ENCODE results near the gene TTLL11.

Gene TTLL11

DNA sequence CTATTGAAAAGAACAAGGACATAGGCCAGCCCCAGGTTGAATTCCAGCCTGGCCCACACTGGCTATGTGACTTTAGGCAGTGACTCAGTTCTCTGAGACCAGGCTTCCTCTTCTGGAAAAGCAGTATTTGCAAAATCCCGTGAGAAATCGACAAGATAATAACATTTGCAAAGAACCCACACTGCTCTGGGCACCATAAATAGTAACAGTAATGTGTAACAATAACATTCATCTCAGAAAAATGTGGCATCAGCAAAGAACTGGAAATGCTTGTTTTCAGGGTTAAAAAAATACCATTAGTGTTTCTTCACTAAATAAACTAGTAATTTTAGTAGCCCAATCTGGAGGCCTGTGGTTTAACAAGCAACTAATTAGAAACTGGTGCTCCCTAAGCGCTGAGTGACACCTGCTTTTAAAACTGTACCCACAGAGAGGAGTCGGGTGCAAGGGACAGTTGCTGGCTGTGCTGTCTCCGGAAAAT lies 148.4 kb downstream of the TTLL11 start:
- DNase-seq: no peak

- DNase-seq: no peak
Observed at GRCh38 chr9:121943463-121943862, 149.6 kb downstream of the TTLL11 start.

DNA sequence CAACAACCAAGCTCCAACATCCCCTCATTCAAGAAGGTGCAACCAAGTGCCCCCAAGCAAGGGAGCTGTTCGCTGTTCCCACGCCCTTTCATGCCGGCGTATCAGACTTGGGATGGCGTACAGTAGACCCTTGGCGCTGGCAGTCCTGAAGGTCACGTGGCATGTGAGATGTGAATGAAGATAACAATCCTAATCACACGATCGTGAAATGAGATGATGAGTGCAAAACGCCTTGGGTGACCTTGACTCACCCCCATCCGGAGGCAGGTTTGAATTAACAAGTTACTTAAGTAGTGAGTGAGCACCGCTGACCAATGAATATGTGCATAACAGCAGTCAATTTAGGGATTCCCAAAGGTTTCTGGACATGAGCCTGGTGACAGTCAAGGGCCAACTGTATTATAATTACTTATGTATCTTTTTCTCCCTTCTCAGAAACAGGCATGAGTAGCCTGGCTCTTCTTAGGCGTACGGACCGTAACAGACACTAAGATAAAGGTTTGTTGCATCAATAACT lies 150.2 kb downstream of the TTLL11 start:
- DNase-seq: no peak

DNA sequence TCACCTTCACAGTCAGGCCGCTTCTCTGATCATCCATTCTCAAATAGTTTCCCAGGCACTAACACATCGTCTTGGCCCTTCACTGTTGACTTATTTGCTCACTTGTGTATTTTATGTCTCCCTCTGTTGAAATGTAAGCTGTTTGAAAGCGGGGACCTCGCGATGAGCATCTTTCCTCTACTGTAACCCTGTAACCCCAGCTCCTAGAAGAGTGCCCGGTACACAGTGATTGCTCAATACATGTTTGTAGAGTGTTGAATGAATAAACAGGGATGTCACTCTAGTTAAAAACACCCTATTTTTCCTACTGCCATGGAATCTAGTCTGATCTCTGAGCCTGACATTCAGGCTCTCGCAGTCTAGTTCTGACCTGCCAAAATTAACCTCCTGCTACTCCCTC lies 150.8 kb downstream of the TTLL11 start:
- no peak for DNase-seq

- DNase-seq: no peak
Observed at GRCh38 chr9:121939643-121940042, 153.5 kb downstream of the TTLL11 start.

GRCh38 chr9:121938621-121939020 lies 154.5 kb downstream of the TTLL11 start:
- no peak for DNase-seq

DNA sequence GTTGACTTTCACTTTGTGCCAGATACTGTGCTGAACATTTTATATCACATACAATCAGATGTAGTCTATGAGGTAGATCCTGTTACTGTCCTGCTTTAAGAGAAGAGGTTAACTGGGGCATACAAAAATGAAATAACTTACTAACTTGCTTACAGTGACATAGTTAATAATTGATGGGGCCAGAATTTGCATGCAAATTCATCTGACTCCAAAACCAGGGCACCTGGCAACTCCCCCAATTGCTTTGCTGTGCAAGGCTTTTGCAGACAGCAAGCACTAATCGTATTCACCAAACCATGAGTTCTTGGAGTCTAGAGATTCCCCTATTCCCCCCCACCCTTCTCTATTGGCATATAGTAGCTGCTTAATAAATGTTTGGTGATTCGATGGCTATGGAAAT lies 155.9 kb downstream of the TTLL11 start:
- no peak for DNase-seq

- no peak for DNase-seq
Observed at GRCh38 chr9:121935739-121936138, 157.4 kb downstream of the TTLL11 start.

DNA sequence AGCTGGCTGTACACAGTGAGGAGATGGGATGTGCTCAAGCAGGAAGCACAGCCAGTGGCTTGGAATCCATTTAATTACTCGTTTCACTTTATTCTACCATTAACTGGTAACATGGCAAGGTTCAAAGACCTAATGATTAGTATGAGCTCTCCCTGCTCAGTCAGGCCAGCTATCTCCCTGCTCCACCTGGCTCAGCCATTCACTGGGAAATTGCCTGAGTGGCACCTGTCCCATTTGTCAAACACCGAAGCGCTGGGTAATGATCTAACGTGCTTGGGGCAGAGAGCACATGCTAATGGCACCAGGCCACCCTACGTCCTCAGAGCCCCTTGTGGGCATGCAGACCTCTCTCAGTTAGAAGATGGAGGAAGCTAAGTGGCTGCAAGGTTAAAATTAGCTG lies 162.2 kb downstream of the TTLL11 start:
- DNase-seq: no peak

DNA sequence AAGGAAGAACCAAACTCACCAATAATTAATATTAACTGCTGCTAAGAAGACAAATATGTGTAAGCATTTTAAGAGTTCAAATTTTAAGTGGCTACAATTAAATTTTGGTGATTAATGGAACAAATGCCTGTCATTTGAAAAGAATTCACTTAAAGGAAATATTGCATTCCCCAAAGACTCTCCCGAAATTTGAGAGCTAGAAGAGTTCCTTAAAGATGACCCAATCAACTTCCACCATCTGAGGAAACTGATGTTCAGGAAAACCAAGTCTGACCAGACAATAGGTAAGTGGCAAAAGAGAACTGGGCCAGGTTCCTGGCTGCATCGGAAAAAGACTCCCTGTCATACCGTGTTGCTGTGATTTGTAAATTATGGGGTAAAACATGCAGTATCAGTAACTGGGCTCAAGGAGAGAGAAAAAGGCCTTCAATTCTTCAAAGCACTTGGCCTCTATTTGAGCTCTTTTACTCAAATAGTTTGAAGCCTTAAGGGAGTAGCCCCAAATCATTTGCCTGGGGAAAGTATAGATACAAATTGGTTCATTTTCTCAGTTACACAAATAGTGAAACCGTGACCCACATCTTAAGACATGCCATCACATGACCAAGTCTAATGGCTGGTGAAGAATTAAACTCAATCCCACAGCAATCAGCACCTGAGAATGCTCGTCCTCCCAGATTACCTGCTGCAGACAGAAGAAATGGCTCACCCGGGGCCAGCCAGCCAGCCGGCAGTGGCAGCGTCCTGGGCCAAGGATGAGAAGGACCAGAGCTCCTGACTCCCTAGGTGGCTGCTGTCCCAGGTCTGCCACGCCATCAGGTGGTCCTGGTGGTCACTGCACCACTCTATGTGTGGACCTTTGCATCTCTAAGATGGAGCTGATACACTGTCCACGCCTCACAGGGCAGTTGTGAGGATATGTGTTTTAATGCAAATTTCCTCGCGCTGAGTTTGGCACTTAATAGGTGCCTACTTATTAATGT lies 162.9 kb downstream of the TTLL11 start:
- no peak for DNase-seq

DNA sequence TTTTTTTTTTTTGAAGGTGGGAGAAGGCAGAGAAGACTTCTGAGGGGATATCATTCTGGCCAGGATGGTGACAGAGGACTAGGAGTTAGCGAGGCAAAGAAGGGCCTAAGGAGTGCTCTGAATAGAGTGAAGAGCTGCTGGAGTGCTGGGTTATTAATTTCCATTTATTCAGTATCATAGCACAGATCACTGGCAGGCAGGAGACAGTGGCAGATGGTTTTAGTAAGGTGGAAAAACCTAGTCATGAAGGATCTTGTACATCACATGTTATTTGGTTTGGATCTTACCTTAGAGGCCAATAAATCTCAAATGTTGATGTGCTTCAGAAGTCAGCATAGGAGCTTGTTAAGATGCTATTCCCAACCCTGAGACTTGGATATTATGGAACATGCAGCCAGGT lies 165.5 kb downstream of the TTLL11 start:
- no peak for DNase-seq

GRCh38 chr9:121927081-121927480 lies 166.0 kb downstream of the TTLL11 start:
- DNase-seq: no peak

- peak in 28 of 56 donors; percentile 4 to 84 (median 24) for DNase-seq
Observed at GRCh38 chr9:121926351-121926801, 166.7 kb downstream of the TTLL11 start.

GRCh38 chr9:121925935-121926334 lies 167.2 kb downstream of the TTLL11 start:
- no peak for DNase-seq

DNA sequence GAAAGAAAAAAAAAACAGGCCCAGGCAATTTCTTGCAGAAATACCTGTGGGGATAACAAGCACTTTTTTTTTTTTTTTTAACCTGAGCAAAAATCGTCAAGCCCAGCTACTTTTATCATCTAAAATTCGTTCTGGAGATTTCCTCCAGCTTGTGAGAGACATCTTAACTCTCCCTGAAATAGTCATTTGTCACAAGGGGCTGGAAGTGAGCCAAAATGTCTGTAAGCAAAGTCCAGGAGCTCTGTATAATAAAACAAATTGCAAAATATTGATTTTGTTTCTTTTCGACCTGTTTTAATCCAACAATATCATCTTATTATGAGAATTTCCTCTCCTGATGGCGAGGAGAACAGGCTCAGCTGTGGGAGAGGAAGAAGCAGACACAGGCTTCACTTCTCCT lies 168.4 kb downstream of the TTLL11 start:
- no peak for DNase-seq

DNA sequence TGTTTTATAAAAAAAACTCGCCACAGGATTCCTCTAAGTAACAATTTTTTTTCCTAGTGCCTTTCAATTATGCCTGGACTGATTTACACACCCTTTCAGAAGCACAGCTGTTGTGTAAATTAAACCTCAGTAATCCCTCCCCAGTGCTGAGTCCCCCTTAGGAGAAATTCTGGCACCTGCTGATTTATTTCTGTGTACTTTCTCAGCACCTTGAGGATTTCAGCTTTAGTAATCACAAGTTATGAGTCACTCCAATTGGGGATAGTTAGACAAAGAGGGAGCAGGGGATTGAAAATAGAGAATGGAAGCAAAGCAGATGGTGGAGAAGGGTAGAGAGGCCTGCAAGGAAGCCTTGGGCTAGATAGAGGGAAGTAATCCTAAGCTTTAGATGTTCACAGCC lies 171.7 kb downstream of the TTLL11 start:
- no peak for DNase-seq

- no peak for DNase-seq
Observed at GRCh38 chr9:121917375-121918335, 175.5 kb downstream of the TTLL11 start.

GRCh38 chr9:121915304-121915625 lies 177.8 kb downstream of the TTLL11 start:
- no peak for DNase-seq

DNA sequence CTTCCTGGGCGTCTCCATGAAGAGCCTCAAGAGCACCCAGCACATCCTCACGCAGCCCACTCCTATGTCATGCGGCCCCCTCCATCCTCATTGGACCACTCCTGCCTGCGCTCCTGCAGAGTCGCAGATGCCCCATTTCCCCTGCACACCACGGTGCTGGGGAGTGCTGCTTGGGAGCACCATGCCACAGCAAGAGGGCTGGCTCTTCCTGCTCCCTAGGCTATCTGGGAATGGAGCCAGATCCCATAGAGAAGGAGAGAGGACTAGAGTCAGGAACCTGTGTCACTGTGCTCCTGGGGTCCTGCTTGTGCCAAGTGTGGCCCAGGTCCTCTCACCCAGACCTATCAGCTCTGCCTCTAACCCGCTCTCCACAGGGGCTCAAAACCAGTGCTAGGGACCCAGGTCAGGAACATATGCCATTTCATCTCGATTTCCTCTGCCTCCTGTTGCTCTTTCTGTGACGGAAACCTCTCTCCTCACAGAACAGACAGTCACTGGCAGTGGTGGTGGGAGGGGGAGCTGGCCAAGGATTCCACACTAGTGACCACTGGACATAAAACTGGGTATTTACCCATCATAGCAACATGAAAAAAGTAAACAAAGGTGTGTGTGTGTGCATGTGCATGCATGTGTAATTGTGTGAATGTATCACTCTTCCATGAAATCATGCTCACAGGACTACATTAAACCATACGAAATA lies 178.4 kb downstream of the TTLL11 start:
- DNase-seq: no peak

DNA sequence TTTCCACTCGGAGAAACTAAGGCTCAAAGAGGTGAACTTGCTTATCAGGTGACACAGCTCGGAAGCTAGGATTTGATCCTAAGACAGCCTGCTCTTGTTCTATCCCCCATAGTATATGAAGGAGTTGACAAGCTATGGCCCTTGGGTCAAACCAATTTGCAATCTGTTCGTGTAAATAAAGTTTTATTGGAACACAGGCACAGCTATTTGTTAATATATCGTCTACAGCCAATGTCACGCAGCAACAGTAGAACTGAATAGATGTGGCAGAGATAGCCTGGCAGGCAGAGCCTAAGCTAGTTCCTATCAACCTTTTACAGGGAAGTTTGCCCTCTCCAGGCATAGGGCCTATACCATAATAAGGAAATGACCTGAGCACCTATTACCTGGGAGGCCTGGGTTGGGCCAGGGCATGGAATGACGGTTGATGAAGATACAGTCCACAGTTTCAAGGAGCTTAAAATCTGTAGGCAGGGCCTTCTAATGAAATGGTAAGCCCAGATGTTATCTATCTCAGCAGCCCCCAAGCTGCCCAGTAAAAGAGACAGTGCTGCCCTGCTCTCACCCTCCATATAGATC lies 179.0 kb downstream of the TTLL11 start:
- DNase-seq: no peak

All from nucleus accumbens (tissue), 56 donors.